ENCODE results near the gene PSIP1.
A peak's percentile ranks its signal among the peaks of the same experiment; 100 is the strongest.

Gene PSIP1

GRCh38 chr9:15510789-15511575, at the start of gene PSIP1:
Gene PSIP1 (minus strand): TSS chr9:15510970. CDS start chr9:15510188, 782 bp downstream.
- TF ChIP-seq, protein P1, sequence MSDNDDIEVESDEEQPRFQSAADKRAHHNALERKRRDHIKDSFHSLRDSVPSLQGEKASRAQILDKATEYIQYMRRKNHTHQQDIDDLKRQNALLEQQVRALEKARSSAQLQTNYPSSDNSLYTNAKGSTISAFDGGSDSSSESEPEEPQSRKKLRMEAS (IDR thresholded peaks at IDR 0.05) = peak; percentile 14
- TF ChIP-seq ZBTB7A (IDR thresholded peaks at IDR 0.05; ENCODE audit: low read depth) (no peak), EP300 (IDR thresholded peaks at IDR 0.05; ENCODE audit: borderline replicate concordance) (peak; percentile 46; the same call in 1 of the 2 replicates), NFIC (IDR thresholded peaks at IDR 0.05) (peak; percentile 7; the same call in 1 of the 2 replicates), TAF1 (IDR thresholded peaks at IDR 0.05; ENCODE audit: low read depth) (peak; percentile 88), CREB1 (IDR thresholded peaks at IDR 0.05; ENCODE audit: low read depth) (no peak), TCF12 (IDR thresholded peaks at IDR 0.05; ENCODE audit: low read depth) (peak; percentile 53; the same call in 1 of the 2 replicates), YY1 (IDR thresholded peaks at IDR 0.05; ENCODE audit: low read depth) (no peak), EGR1 (IDR thresholded peaks at IDR 0.05) (no peak), FOXM1 (IDR thresholded peaks at IDR 0.05; ENCODE audit: borderline replicate concordance, low read depth) (0 out of 2 replicates have a peak, but pooled peaks have one; percentile 18), CEBPB (IDR thresholded peaks at IDR 0.05) (0 out of 2 replicates have a peak, but pooled peaks have one; percentile 9)
- TF ChIP-seq, protein P2, sequence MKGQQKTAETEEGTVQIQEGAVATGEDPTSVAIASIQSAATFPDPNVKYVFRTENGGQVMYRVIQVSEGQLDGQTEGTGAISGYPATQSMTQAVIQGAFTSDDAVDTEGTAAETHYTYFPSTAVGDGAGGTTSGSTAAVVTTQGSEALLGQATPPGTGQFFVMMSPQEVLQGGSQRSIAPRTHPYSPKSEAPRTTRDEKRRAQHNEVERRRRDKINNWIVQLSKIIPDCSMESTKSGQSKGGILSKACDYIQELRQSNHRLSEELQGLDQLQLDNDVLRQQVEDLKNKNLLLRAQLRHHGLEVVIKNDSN (IDR thresholded peaks at IDR 0.05) = no peak

DNA sequence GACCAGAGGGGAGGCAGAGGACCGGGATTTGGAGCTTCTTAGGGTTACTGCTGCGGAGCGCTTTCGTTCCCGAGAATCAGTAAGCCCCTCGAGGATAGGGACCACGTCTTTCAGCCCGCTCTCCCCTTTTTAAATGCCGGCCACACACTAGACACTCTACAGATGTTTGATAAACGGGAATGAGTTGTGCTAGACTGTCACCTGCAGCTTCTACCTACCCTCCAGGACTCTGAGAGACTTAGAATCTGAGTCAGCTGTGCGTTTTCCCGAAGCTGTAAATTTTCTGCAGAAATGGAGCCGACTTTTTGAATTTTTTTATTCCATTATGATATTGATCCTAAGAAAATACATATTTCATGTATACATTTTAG, 42.7 kb upstream of the PSIP1 start:
- TF ChIP-seq TCF12 (IDR thresholded peaks at IDR 0.05; ENCODE audit: low read depth) (no peak), YY1 (IDR thresholded peaks at IDR 0.05; ENCODE audit: low read depth) (no peak), TAF1 (IDR thresholded peaks at IDR 0.05; ENCODE audit: low read depth) (no peak), REST (IDR thresholded peaks at IDR 0.05; ENCODE audit: low read depth) (no peak), EGR1 (IDR thresholded peaks at IDR 0.05) (no peak), ZBTB7A (IDR thresholded peaks at IDR 0.05; ENCODE audit: low read depth) (no peak)
- TF ChIP-seq, protein P2 (IDR thresholded peaks at IDR 0.05) = no peak
- TF ChIP-seq, protein P1 (IDR thresholded peaks at IDR 0.05) = no peak

DNA sequence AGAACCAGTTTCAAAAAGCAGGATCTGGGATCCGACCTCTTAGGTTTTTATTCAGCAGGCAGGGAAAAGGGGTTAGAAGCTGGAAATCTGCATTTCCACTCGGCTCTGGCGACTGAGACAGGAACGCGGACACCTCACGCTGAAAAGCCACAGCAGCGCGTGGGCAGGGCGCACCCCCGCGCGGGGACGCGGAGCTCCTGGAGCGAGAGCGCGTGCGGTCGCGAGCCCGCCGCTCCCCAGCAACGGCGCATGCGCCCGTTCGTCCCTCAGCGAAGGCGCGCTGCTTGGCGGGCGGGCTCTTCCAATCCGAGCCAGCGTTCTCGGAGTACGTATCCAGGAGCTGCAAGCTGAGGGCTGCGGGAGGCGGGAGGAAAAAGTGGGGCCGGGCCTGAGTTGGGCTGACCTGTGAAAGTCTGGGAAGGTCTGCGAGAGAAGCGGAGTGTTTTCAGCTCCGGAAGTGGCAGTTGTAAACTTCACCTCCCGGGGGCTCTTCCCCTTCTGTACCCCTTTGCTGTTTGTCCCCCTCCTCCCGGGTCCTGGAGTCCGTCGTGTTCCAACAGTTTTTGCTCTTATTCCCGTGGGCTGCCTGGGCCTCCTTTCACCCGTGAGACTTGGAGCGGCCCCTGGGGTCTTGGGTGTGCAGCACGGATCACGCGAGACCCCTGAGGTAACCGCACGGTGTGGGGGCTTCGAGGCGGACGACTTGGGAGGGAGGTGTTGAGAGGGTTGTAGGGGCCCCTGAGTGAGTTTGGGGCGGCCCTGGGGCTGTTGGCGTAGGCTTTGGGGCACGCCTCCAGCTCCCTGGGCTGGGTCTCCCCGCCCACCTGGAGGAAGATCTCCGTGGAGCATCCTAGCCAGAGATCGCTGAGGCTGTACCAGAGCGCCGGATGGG, 42.1 kb upstream of the PSIP1 start, which contains the start of gene CCDC171:
Gene CCDC171 (plus strand): TSS at position 408 of the 892 bp plus-strand sequence. CDS start 11,046 bp downstream, outside the sequence.
- TF ChIP-seq ZBTB7A (IDR thresholded peaks at IDR 0.05; ENCODE audit: low read depth) (peak; percentile 73), YY1 (IDR thresholded peaks at IDR 0.05; ENCODE audit: low read depth) (no peak), EGR1 (IDR thresholded peaks at IDR 0.05) (peak; percentile 84), TAF1 (IDR thresholded peaks at IDR 0.05; ENCODE audit: low read depth) (peak; percentile 66; the same call in 1 of the 2 replicates), TCF12 (IDR thresholded peaks at IDR 0.05; ENCODE audit: low read depth) (no peak), TEAD4 (IDR thresholded peaks at IDR 0.05) (0 out of 2 replicates have a peak, but pooled peaks have one; percentile 7), FOXM1 (IDR thresholded peaks at IDR 0.05; ENCODE audit: borderline replicate concordance, low read depth) (no peak)
- TF ChIP-seq, protein P2 (IDR thresholded peaks at IDR 0.05) = peak; percentile 42; the same call in 1 of the 2 replicates
- TF ChIP-seq, protein P1 (IDR thresholded peaks at IDR 0.05) = peak; percentile 94

DNA sequence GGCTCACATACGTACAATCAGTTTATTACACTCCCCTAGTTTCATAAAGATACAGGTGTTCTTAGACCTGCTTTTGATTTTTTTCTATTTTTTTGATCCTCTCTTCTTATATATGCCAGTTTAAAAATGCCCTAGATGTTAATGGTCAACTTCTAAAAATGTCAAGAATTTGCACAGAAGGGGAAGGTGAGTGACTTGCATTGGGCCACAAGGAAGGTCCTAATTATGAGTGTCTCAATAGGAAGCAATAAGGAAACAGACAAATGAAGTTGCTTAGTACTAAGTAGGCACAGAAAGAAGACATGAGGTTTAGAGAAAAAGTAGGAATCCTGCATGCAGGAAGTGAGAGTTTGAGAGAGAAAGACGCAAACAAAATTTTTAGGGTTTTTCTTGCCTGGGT, 38.8 kb upstream of the PSIP1 start:
- TF ChIP-seq CEBPB (IDR thresholded peaks at IDR 0.05) = no peak
- no peak for TF ChIP-seq FOXM1 (IDR thresholded peaks at IDR 0.05; ENCODE audit: borderline replicate concordance, low read depth)
- no peak for TF ChIP-seq TCF12 (IDR thresholded peaks at IDR 0.05; ENCODE audit: low read depth)

- TF ChIP-seq TEAD4 (IDR thresholded peaks at IDR 0.05) (no peak), TCF12 (IDR thresholded peaks at IDR 0.05; ENCODE audit: low read depth) (no peak), EGR1 (IDR thresholded peaks at IDR 0.05) (no peak), CREB1 (IDR thresholded peaks at IDR 0.05; ENCODE audit: low read depth) (no peak), YY1 (IDR thresholded peaks at IDR 0.05; ENCODE audit: low read depth) (no peak), CEBPB (IDR thresholded peaks at IDR 0.05) (no peak), REST (IDR thresholded peaks at IDR 0.05; ENCODE audit: low read depth) (no peak), FOXM1 (IDR thresholded peaks at IDR 0.05; ENCODE audit: borderline replicate concordance, low read depth) (no peak), NFIC (IDR thresholded peaks at IDR 0.05) (no peak), ZBTB7A (IDR thresholded peaks at IDR 0.05; ENCODE audit: low read depth) (no peak), RAD21 (IDR thresholded peaks at IDR 0.05; ENCODE audit: low read depth) (no peak), EP300 (IDR thresholded peaks at IDR 0.05; ENCODE audit: borderline replicate concordance) (no peak), TAF1 (IDR thresholded peaks at IDR 0.05; ENCODE audit: low read depth) (no peak)
- TF ChIP-seq, protein P2 (IDR thresholded peaks at IDR 0.05) = no peak
- TF ChIP-seq, protein P1 (IDR thresholded peaks at IDR 0.05) = no peak
Observed at GRCh38 chr9:15543047-15543813, 32.5 kb upstream of the PSIP1 start.
